Measurements from ENCODE around the gene CDHR1.

DNA sequence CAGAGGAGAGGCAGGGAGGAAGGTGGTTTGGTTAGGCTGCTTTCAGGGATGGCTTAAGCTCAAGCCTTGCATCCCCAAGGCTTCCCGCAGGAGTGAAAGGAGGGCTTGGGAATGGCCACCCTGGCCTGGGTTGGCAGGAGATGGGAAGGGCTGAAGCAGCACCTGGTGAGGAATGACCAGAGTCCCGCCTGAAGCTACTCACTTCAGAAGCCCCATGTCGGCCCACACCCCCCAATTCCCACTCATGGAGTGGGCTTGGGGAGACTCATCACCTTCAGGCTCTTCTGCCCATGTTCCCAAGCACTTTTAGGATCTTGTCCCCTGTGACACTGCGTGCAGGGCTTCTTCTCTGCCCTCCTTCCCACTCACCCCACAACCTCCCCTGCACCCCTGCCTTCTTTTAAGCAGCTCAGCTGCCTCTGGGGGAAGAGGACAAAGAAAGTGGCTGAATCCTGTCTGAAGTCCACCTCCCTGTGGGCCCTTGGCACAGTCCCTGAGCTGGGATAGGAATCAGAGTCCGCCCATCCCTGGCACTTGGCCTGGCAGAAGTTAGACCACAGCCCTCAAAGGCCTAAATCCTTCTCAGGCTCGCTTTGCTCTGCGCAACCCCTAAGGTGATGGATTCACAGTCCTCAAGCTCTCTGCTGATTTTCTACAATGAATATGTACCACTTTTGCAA is 67.0 kb downstream of the CDHR1 start:
- TF ChIP-seq, protein P1, sequence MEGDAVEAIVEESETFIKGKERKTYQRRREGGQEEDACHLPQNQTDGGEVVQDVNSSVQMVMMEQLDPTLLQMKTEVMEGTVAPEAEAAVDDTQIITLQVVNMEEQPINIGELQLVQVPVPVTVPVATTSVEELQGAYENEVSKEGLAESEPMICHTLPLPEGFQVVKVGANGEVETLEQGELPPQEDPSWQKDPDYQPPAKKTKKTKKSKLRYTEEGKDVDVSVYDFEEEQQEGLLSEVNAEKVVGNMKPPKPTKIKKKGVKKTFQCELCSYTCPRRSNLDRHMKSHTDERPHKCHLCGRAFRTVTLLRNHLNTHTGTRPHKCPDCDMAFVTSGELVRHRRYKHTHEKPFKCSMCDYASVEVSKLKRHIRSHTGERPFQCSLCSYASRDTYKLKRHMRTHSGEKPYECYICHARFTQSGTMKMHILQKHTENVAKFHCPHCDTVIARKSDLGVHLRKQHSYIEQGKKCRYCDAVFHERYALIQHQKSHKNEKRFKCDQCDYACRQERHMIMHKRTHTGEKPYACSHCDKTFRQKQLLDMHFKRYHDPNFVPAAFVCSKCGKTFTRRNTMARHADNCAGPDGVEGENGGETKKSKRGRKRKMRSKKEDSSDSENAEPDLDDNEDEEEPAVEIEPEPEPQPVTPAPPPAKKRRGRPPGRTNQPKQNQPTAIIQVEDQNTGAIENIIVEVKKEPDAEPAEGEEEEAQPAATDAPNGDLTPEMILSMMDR (conservative IDR thresholded peaks at IDR 0.05 in 1 of 2, IDR thresholded peaks at IDR 0.05 in 1 of 2; ENCODE audit: extremely low read depth in 1 of 2, insufficient read depth in 1 of 2, low read depth in 1 of 2, low read length in 2 of 2) = no peak
- no peak for TF ChIP-seq EZH2 (IDR thresholded peaks at IDR 0.05; ENCODE audit: borderline replicate concordance, low read length)
